8988T (cell line): Measurements from ENCODE around the gene COL18A1.

ENCODE experiments used
- DNase-seq: peaks from one replicate; pipeline ENCODE4 v3.0.0; 2011

The COL18A1 gene

DNA sequence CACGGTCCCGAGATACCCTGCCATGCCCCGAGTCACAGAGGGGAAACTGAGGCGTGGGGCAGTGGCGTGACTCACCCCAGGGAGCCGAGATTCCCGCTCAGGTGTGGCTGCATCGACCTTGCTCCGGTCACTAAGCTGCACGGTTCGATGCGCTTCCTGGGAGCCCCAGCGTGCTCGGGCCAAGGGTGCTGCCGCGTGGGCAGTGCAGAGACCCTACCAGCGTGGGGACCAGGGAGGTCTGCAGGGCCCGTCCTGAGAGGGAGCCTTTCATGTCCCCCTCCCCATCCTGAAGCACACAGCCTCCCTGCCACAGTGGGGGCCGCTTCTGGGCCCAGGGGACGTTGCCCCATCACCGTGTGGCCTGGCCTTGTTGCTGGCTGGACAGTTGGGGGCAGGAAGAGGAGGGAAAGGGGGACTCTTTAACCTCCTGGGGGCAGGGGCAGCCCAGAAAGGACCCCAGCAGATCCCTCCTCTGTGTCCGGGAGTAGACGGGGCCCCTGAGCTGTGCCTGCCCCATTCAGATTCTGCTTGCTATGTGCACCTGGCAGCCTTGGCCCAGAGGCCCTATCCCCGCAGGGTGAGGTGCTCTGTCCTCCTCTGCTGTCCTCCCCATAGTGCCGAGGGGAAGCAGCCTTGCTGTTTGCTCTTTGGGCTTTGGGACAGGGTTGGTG, 52.3 kb downstream of the COL18A1 start:
- DNase-seq = no peak

DNA sequence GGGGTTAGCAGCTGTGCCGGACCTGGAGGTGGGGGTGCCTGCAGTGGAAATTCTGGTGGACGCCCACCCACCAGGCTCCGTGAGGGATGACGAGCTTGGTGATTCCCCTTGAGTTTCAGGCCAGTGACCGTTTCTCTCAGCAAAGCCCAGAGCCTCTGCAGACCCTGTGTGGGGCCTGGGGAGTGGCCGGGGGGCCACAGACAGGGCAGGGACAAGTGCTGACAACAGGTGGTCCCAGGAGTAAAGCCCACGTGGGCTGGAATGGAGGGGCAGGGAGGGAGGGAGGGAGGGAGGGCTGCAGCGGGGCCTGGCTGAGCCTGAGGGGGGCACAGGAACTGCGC, 52.8 kb downstream of the COL18A1 start:
- no peak for DNase-seq

DNA sequence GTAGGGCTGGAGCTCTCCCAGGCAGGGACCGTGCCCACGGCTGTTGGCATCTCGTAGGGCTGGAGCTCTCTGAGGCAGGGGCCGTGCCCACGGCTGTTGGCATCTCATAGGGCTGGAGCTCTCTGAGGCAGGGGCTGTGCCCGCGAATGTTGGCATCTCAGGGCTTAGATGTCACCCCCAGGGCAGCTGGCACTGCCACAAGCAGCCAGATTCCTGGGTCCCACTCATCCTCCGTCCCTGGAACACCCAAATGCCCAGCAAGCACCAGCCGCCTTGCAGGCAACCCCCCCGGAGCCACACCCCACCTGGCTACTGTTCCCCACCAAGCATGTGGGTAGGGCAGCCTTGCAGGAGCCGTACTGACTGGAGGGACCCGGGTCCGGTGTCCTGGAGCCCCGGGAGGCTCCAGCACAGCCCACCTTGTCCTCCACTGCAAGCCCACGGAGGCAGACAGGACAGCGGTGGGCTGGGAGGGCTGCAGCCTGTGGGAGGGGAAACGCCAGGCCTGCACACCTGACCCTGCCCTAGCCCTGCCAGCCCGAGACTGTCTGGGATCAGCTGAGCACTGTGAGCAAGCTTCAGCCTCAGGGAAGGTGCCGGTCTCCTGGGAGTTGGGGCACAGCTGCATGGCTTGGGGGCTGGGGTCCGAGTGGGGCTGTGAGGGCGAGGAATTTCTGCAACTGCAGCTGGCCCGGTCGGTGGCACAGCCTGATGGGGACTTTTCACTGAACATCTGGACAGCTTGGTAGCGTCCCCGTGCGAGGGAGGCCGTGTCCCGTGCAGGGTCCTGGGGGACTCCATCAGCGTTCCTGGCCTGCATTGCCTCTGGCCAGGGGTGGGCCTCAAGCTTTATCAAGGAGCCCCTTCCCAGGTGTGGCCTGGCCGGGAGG, 53.6 kb downstream of the COL18A1 start:
- DNase-seq = no peak

DNA sequence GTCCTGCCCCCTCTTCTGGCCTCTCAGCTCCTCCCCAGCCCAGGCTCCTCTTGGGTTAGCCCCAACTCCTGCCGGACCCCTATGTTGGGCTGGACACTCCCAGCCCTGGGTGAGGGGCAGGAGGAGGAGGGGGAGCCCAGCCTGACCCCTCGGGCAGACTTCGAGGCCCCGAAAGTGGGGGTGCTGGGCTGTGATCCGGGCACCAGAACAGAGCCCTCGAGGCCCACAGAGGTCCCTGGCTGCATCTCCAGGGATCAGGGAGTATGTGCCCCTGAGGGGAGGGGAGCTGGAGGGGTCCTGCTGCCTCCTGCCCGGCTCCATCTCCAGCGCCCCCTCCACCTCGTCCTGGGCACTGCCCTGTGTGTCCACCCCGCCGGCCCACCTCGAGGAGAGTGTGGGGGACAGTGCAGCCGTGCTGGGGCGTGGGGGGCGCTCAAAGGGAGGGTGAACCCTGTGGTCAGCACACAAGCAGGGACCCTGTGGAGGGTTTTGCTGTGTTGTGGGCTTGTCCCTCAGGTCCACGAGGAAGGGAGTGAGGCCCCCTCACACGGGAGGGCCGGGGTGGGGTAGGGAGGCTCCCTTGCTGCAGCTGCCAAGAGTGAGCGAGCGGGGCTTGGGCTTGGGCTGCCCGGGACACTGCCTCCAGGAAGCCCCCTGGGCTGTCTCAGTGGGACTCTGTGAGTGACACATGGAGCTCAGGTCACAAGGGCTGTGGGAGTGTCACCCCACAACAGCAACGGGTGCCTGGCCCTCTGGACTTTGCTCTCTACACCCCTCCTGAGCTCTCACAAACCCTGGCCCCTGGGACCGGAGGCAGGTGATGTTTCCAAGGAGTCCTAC, 54.4 kb downstream of the COL18A1 start:
- no peak for DNase-seq

DNA sequence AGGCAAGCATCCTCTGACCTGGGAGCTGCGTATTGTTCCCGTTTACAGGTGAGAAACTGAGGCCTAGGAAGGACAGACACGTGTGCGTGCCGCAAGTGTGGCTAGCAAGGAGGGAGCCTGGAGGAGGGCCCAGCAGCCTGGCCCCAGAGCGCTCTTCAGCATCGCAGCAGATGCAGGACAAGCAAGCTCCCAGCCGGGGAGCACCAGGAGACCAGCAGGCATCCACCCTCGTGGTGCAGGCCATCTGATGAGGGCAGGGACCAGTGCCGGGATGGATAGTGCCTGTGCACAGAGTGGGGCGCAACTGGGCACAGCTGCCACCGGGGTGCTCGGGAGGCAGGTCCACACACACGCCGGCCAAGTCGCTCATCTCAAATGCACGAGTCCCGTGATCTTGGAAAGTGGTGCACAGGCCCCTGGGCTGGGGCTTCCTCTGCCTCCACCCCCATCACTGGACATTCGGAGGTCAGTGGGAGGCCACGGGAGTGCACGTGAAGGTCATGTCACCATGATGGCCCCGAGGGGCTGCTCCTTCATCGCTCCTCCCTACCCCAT, 55.1 kb downstream of the COL18A1 start:
- DNase-seq = no peak

DNA sequence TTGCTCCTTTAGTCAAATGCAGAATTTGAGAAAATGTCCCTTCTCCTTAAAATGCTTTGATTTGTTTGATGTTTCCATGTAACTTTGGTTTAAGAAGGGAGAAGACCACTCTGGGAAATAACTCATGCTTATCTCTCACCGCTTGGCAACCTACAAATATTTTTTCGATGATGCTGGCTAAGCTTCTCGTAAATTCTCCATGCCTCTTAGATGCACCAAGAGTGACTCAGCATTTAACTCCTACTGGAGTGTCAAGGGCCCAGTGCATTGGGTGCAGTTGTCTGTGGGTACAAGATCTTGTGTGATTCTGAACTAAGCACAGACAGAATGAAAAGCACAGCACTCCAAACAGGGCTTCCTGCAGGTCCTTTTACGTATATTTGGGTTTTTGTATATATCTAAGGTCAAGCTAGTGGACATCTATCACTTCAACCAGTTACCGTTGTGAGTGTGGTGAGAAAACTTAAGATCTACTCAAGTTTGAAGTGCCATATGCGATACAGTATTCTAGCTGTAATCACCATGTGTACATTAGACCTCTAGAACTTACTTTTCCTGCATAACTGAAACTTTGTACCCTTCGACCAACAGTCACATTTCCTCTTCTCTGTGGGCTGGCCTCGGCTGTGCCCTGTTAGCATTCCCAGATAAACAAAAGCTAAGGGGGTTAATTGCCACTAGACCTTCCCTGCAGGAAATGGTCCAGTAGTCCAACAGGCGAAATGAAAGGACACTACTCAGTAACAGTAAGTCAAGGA, 55.8 kb downstream of the COL18A1 start:
- DNase-seq = no peak

DNA sequence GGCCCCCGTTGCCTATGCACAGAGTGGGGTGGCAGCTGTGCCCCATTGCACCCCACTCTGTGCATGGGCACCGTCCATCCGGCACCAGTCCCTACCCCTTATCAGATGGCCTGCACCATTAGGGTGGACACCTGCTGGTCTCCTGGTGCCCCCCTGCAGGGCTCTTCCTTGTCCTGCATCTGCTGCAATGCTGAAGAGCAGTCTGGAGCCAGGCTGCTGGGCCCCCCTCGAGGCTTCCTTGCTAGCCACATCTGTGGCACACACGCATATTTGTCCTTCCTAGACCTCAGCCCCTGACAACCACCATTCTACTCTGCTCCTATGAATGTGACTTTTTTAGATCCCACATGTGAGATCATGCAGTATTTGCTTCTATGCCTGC, 56.4 kb downstream of the COL18A1 start:
- DNase-seq = no peak

DNA sequence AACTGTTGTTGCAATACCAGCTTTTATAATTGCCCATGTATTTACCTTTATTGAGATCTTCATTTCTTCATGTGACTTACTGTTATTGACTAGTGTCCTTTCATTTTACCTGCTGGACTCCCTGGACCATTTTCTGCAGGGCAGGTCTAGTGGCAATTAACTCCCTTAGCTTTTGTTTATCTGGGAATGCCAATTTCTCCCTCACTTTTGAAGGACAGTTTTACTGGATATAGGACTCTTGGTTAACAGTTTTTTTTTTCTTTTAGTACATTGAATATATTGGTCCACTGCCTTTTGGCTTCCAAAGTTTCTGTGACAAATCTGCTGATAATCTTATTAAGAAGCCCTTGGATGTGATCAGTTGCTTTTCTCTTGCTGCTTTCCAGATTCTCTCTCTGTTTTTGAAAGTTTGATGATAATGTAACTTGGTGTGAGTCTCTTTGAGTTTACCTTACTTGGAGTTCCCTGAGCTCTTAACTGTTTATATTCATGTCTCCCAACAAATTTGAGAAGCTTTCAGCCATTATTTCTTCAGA, 56.9 kb downstream of the COL18A1 start:
- DNase-seq = no peak

DNA sequence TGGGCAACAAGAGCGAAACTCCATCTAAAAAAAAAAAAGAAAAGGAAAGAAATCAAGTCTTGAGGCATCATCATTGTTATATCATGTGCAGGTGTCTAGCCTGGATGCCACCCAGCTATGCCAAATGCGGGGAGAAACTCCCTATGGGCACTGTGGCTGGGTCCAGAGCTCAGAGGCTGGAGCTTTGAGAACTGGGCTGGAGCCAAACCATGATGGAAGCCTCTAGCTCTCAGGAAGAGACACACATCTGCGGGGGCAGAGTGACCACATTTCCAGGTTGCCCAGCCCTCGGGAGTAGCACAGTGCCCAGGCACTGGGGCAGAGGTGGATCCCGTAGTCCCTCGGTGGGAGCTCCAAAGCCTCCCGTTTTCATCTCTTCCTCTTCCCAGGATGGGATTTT, 58.9 kb downstream of the COL18A1 start:
- DNase-seq = no peak

DNA sequence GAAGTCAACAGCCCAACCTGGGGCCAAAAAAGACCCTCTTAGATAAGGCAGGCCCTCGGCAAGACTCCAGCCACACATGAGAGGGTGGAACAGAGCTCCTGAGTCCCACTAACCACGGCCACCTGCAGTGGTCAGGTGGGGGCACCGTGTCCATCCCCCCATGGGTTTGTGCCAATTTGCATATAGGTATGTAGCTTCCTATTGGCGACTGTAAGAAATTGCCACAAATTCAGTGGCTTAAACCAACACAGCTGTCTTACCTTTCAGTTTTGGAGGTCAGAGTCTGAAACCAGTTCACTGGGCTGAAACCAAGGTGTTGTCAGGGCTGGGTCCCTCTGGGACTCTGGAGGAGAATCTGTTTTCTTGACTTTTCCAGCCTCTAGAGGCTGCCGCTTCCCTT, 59.3 kb downstream of the COL18A1 start:
- no peak for DNase-seq

DNA sequence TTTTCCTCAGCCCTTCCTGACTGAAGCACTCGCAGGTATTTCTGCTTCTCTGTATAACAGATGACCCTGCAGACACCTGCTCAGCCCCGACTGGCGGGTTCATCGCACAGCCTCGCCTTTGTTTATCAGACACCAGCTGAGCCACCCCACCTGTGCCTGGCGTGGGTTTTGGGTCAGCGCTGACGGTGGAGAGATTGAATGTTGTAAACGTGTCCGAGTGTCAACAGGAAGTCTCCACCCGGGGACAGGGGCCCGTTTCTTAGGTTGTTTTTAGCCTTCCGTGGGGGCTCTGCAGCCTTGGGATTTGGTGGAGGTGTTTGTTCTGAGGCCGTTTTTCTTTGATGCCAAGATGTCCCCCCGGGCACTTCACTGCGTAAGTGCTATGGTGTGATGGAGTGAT, 60.1 kb downstream of the COL18A1 start:
- no peak for DNase-seq

DNA sequence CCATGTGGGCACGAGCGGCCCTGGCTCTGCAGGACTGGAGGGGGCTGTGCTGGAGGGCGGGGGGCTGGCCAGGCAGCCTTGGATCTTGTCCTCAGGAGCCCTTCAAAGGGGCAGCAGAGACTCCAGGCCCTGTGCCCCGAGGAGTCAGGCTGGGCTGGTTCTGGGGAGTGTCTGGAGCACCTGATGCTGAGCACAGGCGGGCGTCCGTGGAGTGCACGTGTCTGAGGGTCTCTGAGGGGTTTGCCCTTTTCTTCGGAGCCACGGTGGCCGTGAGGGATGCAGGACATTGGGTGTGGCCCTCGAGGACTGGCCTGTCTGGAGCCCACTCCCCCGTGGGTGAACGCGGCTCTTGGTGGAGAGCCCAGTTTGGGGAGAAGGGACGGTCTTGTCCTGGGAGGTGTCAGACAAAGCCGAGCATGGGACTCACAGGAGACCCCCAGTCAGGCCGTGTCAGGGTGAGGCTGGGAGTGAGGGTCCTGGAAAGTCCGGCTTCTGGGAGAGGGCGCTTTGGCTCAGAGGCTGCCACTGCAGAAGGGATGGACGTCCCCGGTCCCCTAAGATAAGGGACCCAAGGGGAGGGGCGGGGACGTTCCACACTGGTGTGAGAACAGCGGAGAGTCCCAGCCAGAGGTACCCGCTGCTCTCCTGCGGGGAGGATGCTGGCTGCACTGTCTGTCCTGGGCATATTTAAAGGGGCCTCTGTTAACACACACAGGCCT, 60.8 kb downstream of the COL18A1 start:
- no peak for DNase-seq

DNA sequence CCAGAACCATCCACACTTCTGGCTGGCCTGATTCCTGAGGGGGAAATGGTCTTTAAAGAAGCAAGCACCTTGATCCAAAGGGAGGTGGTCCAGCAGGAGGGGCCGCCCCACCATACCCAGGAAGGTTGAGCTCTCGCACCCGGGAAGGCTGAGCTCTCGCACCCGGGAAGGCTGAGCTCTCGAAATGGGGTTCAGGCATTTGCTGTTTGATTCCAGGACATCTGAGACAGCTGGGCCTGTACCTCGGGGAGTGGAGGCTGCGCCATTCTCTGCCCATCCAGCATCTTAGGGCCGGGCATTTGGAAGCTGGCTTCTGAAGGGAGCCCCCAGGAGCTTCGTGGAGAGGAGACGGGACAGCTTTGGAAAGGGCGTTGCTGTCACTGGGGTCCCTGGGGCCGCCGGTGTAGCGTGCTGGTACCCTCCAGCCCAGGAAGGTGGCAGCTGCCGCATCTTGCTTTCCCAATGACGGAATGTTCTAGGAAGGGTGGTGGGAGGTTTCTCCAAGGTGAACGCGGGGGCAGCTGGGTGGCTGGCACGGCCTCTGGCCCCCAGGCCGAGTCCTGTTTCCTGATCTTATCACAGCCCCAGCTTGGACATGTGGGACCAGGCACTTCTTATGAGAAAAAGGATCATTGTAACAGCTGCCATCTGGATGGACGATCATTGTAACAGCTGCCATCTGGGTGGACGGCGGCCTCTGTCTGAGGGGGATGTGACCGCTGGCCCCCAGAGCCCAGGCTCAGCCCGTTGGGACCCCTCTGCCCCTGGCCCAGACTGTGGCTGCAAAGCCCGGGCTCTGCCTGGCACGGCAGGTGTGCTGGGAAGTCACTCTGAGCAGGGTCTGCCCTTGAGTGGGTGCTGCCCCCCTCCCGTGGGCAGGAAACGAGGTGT, 61.6 kb downstream of the COL18A1 start:
- no peak for DNase-seq

DNA sequence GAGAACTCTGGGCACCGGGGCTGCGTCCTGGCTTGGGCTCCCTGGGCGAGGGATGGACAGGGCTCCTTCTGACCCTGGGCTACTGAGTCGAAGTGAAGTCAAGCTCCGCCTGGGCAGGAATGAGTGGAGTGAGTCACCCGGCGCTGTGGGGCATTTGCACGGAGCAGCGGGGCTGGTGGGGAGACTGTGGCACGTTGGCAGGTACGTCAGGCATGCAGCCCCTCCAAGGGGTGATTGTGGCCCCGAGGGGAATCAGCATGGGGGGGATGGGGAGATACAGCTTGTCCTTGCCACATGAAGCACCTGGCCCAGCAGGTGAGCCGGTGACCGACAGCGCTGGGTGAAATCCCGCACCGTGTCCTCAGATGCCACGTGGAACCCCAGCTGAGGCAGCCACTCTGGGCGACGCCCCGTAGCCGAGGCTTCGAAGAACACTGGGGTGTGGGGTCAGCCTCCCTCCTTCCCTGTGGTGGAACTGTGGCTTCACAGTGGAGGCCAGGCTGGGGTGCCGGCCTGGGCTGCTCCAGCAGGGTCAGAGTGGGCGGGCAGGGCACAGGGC, 62.3 kb downstream of the COL18A1 start:
- DNase-seq = no peak

DNA sequence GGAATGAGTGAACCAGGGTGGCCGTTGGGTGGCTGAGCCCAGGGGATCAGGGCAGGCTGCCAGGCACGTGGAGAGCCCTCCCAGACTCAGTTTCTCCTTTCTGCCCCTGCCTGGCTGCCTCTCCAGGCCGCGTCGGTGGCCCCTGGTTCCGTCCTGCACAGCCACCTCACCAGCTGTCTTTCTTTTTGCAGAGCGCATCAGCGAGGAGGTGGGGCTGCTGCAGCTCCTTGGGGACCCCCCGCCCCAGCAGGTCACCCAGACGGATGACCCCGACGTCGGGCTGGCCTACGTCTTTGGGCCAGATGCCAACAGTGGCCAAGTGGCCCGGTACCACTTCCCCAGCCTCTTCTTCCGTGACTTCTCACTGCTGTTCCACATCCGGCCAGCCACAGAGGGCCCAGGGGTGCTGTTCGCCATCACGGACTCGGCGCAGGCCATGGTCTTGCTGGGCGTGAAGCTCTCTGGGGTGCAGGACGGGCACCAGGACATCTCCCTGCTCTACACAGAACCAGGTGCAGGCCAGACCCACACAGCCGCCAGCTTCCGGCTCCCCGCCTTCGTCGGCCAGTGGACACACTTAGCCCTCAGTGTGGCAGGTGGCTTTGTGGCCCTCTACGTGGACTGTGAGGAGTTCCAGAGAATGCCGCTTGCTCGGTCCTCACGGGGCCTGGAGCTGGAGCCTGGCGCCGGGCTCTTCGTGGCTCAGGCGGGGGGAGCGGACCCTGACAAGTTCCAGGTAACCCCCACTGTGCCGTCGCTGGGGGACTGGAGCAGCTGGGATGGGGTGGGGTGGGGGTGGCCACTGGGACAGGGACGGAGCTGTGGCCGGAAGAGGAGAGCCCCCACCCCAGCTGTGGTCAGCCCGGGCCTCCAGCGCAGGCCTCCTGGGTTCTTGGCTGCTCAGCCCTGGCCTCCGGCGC, 63.3 kb downstream of the COL18A1 start:
- DNase-seq = no peak

DNA sequence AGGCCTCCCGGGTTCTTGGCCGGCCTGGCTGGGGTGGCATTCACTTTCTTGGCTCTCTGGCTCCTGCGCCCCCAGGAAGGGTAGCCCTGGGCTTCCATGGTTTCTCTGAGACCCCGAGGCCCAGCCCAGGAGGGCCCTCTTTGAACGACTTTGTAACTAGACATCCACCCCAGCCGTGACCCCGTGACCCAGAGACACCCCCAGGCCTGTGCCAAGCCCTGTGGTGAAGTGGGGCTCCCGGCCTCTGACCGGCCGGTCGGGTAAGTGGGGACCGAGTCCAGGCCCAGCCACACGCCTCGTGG, 64.0 kb downstream of the COL18A1 start:
- no peak for DNase-seq

DNA sequence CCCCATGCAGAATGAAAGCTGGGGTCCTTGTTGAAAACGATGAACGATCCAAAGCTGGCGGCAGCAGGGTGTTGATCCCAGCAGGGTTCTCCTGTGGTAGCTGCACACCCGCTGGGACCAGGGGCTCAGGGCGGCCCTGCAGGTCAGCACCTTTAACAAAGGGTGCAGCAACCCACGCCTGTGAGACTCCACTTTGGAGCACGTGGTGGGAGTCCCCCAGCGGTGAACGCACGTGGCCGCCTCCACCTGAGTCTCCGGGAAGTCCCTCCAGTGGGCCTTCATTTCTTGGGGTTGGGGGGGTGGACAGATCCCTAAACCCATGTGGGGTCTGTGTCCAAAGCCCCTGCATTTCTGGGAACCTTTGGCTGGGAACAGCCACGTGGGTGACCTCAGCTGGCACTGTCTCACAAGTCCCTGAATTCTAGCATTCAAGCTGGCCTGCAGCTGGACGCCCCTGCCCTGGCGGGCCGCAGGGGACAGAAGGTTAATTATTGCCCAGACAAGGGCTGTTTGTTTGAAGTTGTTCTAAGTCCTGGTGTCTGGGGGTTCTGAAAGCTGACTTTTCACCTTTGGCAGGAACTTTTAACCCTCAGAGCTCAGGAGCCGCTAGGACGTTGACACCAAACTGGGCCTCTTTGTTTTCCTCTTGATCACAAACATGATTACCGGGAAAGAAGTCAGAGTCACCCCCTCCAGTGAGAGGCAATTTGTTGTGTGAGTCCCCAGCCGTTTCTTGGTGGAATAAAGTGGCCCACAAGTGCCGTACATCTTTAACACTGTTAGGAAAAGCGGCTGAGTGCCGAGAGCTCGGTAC, 64.5 kb downstream of the COL18A1 start:
- no peak for DNase-seq

DNA sequence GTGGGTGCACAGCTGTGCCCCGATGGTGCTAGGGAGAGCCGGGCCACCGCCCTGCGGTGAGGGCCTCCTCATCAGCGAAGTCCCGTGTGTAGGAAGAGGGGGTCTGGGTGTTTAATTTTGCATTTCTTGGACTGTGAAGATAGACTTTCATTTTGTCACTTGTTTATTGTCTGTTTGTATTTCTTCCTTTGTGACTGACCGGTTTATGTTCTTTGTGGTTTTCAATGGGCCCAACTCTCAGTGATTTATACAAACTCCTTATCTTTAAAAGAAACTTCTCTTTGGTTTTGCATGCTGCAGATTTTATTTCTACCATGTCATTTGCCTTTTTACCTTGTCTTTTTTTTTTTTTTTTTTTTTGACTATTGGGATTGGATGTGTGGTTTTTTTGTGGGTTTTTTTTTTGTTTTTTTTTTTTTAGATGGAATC, 65.1 kb downstream of the COL18A1 start:
- DNase-seq = no peak
